Myocyte (in vitro differentiated cells): ENCODE results near the gene PNRC1. TPM values are rescaled to one million over a fixed set of nuclear protein-coding genes. Genes with fewer than 3 reads are reported as not detected.
"Not testable (repeated sequence)": the region's sequence is repeated elsewhere in the genome, so short reads cannot be mapped to it uniquely, and the experiment has no call there.

Source experiments
- DNase-seq: peaks from one replicate; pipeline ENCODE4 v3.0.0-alpha.2; 2012; ENCODE audit warnings: low read depth
- total RNA-seq: library from RNA; depleted of rRNA; stranded (reverse); fragments of >200 nt; gene quantifications from 2 replicates; pipeline ENCODE4 v1.2.3, GENCODE V29; 2014

Gene PNRC1
- total RNA-seq, 1 donor from 2014 or later, result 81.7 TPM

GRCh38 chr6:89058627-89059026 is 21.9 kb upstream of the PNRC1 start:
- DNase-seq, result no peak

GRCh38 chr6:89059227-89059626 is 21.3 kb upstream of the PNRC1 start:
- no peak for DNase-seq

GRCh38 chr6:89063881-89064280 is 16.7 kb upstream of the PNRC1 start:
- no peak for DNase-seq

GRCh38 chr6:89064931-89065330 is 15.6 kb upstream of the PNRC1 start:
- not testable (repeated sequence) for DNase-seq

- DNase-seq, result not testable (repeated sequence)
Observed at GRCh38 chr6:89066121-89066520, 14.4 kb upstream of the PNRC1 start.

- DNase-seq, result no peak
Observed at GRCh38 chr6:89066940-89067646, 13.5 kb upstream of the PNRC1 start.

GRCh38 chr6:89067796-89068195 is 12.8 kb upstream of the PNRC1 start:
- DNase-seq, result no peak

- DNase-seq, result no peak
Observed at GRCh38 chr6:89068695-89069094, 11.9 kb upstream of the PNRC1 start.

GRCh38 chr6:89069536-89070163 is 10.9 kb upstream of the PNRC1 start:
- no peak for DNase-seq

GRCh38 chr6:89071036-89071435 is 9.5 kb upstream of the PNRC1 start:
- DNase-seq, result no peak

GRCh38 chr6:89073014-89073620 is 7.4 kb upstream of the PNRC1 start:
- no peak for DNase-seq

- no peak for DNase-seq
Observed at GRCh38 chr6:89073840-89074239, 6.7 kb upstream of the PNRC1 start.

- peak; percentile 71 for DNase-seq
Observed at GRCh38 chr6:89079511-89080234, 878 bp upstream of the PNRC1 start.

- DNase-seq, result no peak
Observed at GRCh38 chr6:89081129-89081422, 525 bp downstream of the PNRC1 start.

GRCh38 chr6:89081423-89082322 is 1.1 kb downstream of the PNRC1 start:
- peak; percentile 98 for DNase-seq

- DNase-seq, result peak; percentile 24
Observed at GRCh38 chr6:89082486-89082891, 1.9 kb downstream of the PNRC1 start.

GRCh38 chr6:89084542-89084941 is 4.0 kb downstream of the PNRC1 start:
- no peak for DNase-seq

- no peak for DNase-seq
Observed at GRCh38 chr6:89084954-89085353, 4.4 kb downstream of the PNRC1 start.

GRCh38 chr6:89085409-89086205 is 5.1 kb downstream of the PNRC1 start:
- DNase-seq, result no peak

GRCh38 chr6:89087881-89088280 is 7.3 kb downstream of the PNRC1 start:
- no peak for DNase-seq
